ENCODE data around the gene PEDS1. TPM values are rescaled to one million over a fixed set of nuclear protein-coding genes. Genes with fewer than 3 reads are reported as not detected.

The PEDS1 gene
- total and polyA plus RNA-seq, 2 of the 4 experiments (the other 2 are of a cell fraction), result 24.0 to 59.9 TPM

DNA sequence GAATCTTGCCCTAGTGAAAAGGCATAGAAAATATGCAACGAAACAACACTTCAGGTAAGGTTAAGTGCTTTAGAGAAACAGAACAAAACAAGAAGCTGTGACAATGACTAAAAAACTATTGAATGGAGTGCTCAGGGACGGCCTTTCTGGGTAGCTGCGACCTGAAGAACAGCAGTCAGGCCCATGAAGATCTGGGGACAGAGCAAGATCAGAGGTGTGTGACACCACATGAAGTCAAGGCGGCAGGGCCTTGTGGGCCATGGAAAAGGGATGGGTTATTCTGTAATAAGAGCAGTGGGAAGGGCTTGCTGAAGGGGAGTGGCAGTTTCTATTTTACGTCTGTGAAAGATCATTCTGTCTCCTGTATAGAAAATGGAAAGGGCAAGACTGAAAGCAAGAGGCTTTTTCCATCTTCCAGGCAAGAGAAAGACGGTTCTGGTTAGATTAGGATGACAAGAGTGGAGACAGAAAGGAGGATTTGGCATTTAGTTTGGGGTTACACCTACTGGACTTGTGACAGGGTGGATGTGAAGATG, 45.7 kb downstream of the PEDS1 start:
- 70% methylated on average over 4 of the region's 6 CpGs; no CpG with 5 or more reads in 1 of the 2 experiments for WGBS, 2 experiments (ENCODE audit: extremely low coverage in 2 of 2, insufficient read length in 1 of 2)
- H2BK20ac ChIP-seq (ENCODE audit: low read depth, low read length), result no peak overlapping the region
- H4K5ac ChIP-seq (ENCODE audit: low read depth, low read length), result no peak overlapping the region
- H3K79me1 ChIP-seq (ENCODE audit: low read depth in 1 of 2, low read length in 2 of 2), result peaks cover 5 to 64% of the 10 kb centered on the region in 2 experiments
- ChIA-PET CTCF (no interaction called here), POLR2A (ENCODE audit: unreplicated experiment) (no interaction called here)
- no peak overlapping the region for H2BK120ac ChIP-seq (ENCODE audit: low read depth, low read length)
- peak overlapping the region; percentile 75; the same call in 1 of the 2 replicates for H3K23ac ChIP-seq (ENCODE audit: low read depth, low read length)
- no peaks in the 10 kb centered on the region for H3K27me3 ChIP-seq (ENCODE audit: control insufficient read depth, insufficient read depth, low read length)
- no peak overlapping the region for H3K4me3 ChIP-seq (ENCODE audit: insufficient read depth, low read depth, low read length)
- no peak overlapping the region for H4K91ac ChIP-seq (ENCODE audit: insufficient read depth, low read depth, low read length)
- peaks cover 26% of the 10 kb centered on the region for H3K9me1 ChIP-seq (ENCODE audit: insufficient read depth, low read length)
- 0 out of 2 replicates have a peak overlapping the region, but pooled peaks have one; percentile 38 for H2AK5ac ChIP-seq (ENCODE audit: low read depth, low read length)
- no peak overlapping the region for H3K18ac ChIP-seq (ENCODE audit: low read depth, low read length)
- DNase-seq, result no peak
- peak overlapping the region; percentile 22; the same call in 1 of the 2 replicates for H3K14ac ChIP-seq (replicated peaks; ENCODE audit: low read depth, low read length)
- H3K27ac ChIP-seq (ENCODE audit: insufficient read depth, low read length), result no peak overlapping the region
- peaks cover 5% of the 10 kb centered on the region for H3K36me3 ChIP-seq (ENCODE audit: control insufficient read depth, insufficient read depth, low read length)
- H2BK5ac ChIP-seq (ENCODE audit: low read depth, low read length, poor library complexity, severe bottlenecking), result peak overlapping the region; percentile 10
- peak overlapping the region in 1 of 2 experiments; percentile 12; a peak in 2 of 4 replicates for H4K8ac ChIP-seq (ENCODE audit: low read depth in 2 of 2, low read length in 2 of 2)
- no peak overlapping the region for H2BK15ac ChIP-seq (ENCODE audit: low read depth, low read length)
- dilution Hi-C loops (cut with HindIII; ENCODE audit: low sequenced_read_pairs, unreplicated experiment) (no loop called here), in situ Hi-C loops (cut with MboI; ENCODE audit: low sequenced_read_pairs) (no loop called here), intact Hi-C loops (cut with micrococcal nuclease) (no loop called here)
- no peak overlapping the region for H2AK9ac ChIP-seq (replicated peaks; ENCODE audit: low read depth, low read length, poor library complexity)
- TF ChIP-seq SMC3 (IDR thresholded peaks at IDR 0.05; ENCODE audit: low read depth, low read length), result no peak
- no peak for TF ChIP-seq POLR2A (IDR thresholded peaks at IDR 0.05; ENCODE audit: low read depth, low read length)
- no peak for TF ChIP-seq RCOR1 (IDR thresholded peaks at IDR 0.05; ENCODE audit: insufficient replicate concordance, low read length)
- TF ChIP-seq MXI1 (IDR thresholded peaks at IDR 0.05; ENCODE audit: borderline replicate concordance, low read depth, low read length), result no peak
- no peak for TF ChIP-seq BHLHE40 (IDR thresholded peaks at IDR 0.05; ENCODE audit: low read depth, low read length)
- TF ChIP-seq CEBPB (IDR thresholded peaks at IDR 0.05; ENCODE audit: low read depth, low read length), result no peak
- TF ChIP-seq RAD21 (IDR thresholded peaks at IDR 0.05; ENCODE audit: low read length), result no peak
- no peak for TF ChIP-seq MAFK (IDR thresholded peaks at IDR 0.05; ENCODE audit: low read depth, low read length)
- TF ChIP-seq, protein P1, sequence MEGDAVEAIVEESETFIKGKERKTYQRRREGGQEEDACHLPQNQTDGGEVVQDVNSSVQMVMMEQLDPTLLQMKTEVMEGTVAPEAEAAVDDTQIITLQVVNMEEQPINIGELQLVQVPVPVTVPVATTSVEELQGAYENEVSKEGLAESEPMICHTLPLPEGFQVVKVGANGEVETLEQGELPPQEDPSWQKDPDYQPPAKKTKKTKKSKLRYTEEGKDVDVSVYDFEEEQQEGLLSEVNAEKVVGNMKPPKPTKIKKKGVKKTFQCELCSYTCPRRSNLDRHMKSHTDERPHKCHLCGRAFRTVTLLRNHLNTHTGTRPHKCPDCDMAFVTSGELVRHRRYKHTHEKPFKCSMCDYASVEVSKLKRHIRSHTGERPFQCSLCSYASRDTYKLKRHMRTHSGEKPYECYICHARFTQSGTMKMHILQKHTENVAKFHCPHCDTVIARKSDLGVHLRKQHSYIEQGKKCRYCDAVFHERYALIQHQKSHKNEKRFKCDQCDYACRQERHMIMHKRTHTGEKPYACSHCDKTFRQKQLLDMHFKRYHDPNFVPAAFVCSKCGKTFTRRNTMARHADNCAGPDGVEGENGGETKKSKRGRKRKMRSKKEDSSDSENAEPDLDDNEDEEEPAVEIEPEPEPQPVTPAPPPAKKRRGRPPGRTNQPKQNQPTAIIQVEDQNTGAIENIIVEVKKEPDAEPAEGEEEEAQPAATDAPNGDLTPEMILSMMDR (conservative IDR thresholded peaks at IDR 0.05; ENCODE audit: low read depth, low read length), result no peak
- no peak for TF ChIP-seq RFX5 (IDR thresholded peaks at IDR 0.05; ENCODE audit: low read depth, low read length)
- no peak for TF ChIP-seq FOS (IDR thresholded peaks at IDR 0.05; ENCODE audit: low read depth, low read length)
- no peak for TF ChIP-seq NFE2L2 (IDR thresholded peaks at IDR 0.05; ENCODE audit: low read depth, low read length)
- TF ChIP-seq USF2 (IDR thresholded peaks at IDR 0.05; ENCODE audit: low read depth, low read length), result no peak
- no peak for TF ChIP-seq MAZ (IDR thresholded peaks at IDR 0.05; ENCODE audit: borderline replicate concordance, low read depth, low read length)
- TF ChIP-seq, protein P2, sequence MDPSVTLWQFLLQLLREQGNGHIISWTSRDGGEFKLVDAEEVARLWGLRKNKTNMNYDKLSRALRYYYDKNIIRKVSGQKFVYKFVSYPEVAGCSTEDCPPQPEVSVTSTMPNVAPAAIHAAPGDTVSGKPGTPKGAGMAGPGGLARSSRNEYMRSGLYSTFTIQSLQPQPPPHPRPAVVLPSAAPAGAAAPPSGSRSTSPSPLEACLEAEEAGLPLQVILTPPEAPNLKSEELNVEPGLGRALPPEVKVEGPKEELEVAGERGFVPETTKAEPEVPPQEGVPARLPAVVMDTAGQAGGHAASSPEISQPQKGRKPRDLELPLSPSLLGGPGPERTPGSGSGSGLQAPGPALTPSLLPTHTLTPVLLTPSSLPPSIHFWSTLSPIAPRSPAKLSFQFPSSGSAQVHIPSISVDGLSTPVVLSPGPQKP (IDR thresholded peaks at IDR 0.05; ENCODE audit: borderline replicate concordance, low read depth, low read length), result no peak
- TF ChIP-seq CHD1 (IDR thresholded peaks at IDR 0.05; ENCODE audit: low read depth, low read length), result no peak
- no peak overlapping the region for H3K9ac ChIP-seq (ENCODE audit: low read depth, low read length)
- H3K4ac ChIP-seq (ENCODE audit: low read depth, low read length), result no peak overlapping the region
- peak overlapping the region; percentile 32; the same call in 1 of the 2 replicates for H3K4me2 ChIP-seq (ENCODE audit: low read depth, low read length)
- H3K9me3 ChIP-seq (ENCODE audit: control insufficient read depth, insufficient read depth, low read length), result no peaks in the 10 kb centered on the region
- no TSS peak for BruUV-seq (replicated peaks)
- peaks cover 34% of the 10 kb centered on the region for H3K4me1 ChIP-seq (ENCODE audit: control insufficient read depth, insufficient read depth, low read length)
- no peak for ATAC-seq (ENCODE audit: low read depth)
- H4K20me1 ChIP-seq (ENCODE audit: insufficient read depth, low read length), result peaks cover 79% of the 10 kb centered on the region
- no peak overlapping the region for H3K56ac ChIP-seq (ENCODE audit: extremely low read depth, insufficient read depth, low read length)
- no peak overlapping the region for H2AFZ ChIP-seq (replicated peaks; ENCODE audit: low read length, poor library complexity)

Data from IMR-90 (cell line).